ENCODE results near the gene SGSM2.

Gene SGSM2

DNA sequence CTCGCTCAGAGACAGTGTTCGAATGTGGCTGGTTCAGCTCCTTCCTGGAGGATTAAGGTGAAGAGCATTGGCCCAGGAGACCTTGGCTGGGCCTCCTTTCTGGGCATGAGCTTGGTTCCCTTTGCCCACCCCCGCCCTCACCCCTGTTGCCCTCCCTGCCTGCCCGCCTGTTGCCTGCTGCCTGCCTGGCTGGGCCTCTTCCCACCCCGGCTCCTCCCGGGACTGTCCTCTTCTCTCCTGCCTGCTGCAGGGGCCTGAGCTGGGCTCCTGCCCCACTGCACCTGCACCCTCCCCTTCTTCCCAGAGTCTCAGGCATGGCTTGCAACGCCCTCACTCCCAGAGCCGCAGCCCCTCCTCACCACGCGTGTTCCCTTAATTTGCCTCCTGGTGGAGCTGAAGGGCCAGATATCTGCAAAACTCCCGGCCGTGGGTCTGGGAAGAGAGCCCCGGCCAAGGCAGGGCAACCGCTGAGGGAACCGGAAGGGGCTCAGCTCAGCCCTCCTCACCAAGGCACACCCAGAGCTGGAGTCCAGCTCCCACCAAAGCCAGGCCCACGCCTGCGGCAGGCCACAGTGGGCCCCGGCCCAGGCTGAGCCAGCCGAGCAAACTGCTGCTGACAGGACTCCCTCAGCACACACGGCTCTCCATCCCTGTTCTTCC, 32.4 kb downstream of the SGSM2 start:
- FAIRE-seq = no peak

DNA sequence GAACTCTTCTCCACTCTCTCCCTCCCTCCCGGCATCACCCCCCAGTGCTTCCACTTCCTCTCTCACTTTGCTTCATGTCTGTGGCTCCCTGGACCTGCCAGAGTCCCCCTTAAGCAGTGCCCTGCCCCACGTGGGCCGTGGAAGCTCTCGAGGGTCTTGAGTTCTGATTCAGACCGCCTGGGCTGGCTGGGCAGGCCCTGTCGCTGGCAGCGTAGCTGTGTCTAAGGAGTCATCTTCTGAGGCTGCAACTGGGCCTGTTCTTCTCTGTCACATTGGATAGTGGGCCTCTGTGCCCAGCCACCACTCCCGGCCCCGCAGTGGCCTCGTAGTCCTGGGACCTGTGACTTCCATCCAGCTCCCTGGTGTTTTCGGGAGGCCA, 32.9 kb downstream of the SGSM2 start:
- FAIRE-seq = no peak

DNA sequence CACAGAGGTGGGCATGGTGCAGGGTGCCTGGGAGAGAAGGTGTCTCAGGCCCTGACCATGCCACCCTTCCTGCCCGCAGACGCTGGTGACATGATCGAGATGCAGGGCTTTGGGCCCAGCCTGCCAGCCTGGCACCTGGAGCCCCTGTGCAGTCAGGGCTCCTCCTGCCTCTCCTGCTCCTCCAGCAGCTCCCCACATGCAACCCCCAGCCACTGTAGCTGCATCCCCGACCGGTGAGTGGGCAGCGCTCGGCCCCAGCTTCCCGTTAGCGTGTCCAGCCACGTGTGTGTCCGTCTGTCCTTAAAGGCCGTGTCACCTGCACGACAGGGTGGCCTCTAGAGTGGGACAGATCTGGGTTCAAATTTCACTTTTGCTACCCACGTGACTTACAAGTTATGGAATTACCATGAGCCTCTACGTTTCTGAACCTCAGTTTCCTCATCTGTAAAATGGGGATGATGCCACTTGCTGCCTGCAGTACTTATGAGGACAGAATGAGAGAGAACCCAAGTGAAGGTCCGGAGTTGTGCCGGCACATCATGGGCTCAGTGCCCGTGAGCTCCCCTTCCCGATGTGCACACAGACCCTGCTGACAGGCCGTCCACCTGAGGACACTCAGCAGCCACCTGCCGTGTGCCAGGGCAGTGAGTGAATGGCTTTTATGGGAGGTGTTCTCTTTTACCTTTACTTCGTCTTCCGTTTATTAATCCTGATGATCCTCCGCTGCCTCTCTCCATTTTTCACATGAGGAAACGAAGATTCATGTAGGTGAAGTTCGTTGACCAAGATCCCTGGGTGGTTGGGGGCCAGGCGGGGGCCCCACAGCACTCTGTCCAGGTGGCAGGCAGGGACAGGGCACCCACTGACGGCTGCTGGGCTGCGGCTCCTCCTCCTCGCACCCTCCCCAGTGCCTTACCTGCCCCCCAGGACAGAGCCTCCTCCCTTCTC, 34.2 kb downstream of the SGSM2 start:
- no peak for FAIRE-seq

DNA sequence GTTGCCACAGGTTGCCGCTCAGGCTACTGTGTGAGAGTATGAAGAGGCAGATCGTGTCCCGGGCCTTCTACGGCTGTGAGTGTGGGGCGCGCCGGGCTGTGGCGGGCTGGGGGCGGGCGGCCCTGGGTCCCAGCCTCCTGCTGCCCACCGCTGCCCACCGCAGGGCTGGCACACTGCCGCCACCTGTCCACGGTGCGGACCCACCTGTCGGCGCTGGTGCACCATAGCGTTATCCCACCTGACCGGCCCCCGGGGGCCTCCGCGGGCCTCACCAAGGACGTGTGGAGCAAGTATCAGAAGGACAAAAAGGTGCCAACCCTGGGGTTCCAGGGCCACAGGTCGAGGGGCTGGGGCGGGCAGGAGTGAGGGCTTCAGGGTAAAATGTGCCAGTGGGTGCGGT, 34.9 kb downstream of the SGSM2 start:
- no peak for FAIRE-seq

DNA sequence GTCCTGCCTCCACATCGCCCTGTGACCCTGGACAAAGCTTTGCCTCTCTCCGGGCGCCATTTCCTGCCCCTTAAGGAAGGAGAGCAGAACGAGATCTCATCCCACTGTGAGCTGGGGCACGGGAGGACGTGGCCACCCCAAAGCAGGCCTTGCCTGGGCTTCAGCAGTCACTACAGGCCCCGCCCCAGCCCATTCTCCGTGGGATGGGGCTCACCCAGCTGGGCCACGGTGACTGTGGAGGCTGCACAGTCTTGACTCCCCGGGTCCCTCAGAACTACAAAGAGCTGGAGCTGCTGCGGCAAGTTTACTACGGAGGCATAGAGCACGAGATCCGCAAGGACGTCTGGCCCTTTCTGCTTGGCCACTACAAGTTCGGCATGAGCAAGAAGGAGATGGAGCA, 35.4 kb downstream of the SGSM2 start:
- no peak for FAIRE-seq

DNA sequence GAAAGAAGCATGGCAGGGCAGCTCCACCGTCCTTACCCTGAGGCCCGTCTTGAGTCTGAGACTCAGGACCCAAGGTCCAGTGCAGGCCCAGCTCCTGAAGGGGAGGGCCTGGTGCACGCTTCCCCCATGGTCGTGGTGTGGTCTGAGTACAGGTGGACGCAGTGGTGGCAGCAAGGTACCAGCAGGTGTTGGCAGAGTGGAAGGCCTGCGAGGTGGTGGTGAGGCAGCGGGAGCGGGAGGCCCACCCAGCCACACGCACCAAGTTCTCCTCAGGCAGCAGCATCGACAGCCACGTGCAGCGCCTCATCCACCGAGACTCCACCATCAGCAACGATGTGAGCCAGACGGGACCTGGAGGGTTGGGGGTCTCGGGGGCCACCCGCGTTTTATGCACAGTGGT, 35.9 kb downstream of the SGSM2 start:
- FAIRE-seq = no peak

DNA sequence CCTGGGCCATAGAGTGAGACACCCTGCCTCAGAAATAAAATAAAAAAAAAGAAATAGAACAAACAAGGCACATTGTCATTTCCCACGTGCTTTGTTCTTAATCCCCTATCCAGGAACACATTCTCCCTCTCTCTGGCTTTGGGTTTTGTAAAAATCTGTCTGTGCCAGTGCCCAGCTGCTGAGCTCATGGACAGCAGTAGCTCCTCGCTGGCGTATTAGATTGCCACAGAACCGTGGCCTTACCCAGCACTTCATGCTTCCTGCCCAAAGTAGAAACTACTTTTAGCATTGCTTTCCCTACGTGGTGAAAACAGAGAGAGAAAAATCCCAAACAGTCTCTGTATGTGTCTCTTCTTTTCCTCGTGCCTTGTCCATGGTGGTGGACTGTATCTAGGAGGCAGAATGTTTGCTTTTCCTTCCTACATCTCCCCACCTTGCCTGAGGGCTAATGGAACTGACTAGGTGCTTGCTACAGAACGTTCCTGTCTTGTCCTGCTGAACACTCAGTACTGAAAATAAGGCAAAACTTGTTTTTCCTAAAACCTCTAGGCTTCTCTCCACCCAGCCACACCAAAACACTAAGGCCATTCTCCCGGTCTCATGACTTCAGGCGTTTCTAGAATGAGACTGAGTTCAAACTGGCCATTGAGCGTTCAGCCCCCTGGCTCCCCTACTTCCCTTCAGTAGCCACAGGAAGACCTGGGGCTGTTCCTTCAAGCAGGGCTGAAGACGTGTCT, 37.4 kb downstream of the SGSM2 start:
- FAIRE-seq = no peak

DNA sequence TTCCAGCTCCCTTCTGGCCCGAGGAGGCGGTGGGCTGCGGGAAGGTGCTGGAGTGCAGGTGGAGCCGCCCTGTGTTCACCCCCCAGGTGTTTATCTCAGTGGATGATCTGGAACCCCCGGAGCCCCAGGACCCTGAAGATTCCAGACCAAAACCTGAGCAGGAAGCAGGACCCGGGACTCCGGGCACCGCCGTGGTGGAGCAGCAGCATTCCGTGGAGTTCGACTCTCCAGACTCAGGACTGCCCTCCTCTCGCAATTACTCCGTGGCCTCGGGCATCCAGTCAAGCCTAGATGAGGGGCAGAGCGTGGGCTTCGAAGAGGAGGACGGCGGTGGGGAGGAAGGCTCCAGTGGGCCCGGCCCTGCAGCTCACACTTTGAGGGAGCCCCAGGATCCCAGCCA, 38.1 kb downstream of the SGSM2 start:
- FAIRE-seq = no peak

DNA sequence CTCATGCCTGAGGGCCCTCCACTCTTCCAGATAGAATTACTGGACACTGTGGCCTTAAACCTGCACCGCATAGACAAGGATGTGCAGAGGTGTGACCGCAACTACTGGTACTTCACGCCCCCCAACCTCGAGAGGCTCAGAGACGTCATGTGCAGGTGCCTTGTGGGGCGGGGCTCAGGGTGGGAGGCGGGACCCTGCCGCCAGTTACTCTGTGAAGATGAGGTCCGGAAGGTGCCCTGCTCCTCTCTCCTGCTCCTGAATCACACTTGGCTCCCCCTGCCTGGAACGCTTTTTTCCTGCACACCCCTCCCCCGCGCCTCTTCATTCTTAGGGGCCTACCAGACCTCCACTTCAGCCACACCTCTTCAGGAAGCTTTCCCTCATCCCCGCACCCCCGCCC, 38.8 kb downstream of the SGSM2 start:
- FAIRE-seq = no peak

DNA sequence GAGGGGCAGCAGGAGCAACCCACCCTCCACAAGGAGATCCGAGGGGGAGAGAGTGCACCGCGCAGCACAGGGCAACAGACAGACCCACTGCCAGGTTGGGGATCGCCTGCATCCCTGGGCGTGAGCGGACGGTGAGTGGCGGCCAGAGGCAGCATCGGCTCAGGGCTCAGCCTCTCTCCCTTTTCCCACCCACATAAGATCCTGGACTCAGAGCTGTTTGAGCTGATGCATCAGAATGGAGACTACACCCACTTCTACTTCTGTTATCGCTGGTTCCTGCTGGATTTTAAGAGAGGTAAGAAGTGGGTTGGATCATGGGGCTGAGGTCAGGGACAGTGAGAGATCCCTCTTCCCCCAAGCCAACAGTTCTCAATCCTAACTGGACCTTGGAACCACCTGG, 40.4 kb downstream of the SGSM2 start:
- FAIRE-seq = no peak

DNA sequence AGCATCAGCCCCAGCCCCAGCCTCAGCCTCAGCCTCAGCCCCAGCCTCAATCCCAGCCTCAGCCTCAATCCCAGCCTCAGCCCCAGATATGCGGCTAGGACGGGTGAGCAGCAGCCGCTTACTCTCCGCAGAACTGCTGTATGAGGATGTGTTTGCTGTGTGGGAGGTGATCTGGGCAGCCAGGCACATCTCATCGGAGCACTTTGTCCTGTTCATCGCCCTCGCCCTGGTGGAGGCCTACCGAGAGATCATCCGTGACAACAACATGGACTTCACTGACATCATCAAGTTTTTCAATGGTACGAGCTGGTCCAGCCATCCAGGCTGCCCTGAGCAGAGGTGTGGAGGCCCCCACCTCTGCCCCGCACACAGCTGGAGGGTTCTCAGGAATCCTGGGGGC, 41.6 kb downstream of the SGSM2 start:
- no peak for FAIRE-seq

DNA sequence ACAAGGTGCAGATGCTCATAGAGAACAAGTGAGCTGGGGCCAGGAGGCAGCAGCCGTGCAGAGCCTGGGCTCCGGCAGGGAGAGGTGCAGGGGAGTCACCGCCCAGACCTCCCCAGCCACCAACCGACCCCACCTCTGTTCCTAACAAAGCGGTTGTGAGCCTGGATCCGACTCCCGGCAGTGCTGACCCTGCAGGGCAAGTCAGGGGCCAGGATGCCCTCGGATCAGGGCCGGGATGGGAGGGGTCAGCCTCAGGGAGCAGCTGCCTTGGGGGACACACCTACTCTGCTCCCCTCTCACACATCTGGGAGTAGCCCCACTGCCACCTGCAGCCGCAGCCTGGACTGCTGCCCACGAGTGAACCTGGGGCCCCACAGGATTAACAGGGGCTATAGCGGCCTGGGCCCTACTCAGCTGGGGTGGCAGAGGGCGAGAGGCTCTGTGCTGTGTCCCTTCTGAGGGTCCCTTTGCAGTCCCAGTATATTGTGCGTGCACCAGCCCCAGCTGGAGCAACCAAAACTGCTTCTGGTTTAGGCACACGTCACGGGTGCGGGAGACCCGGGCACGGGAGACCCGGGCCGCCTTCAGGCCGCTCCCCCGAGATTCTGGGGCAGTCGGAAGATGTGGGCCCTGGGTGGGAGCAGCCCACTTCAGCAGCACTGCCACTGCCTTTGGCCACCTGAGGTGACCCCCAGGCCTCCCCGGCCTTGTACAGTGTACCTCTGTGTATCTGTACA, 42.4 kb downstream of the SGSM2 start:
- FAIRE-seq = no peak

DNA sequence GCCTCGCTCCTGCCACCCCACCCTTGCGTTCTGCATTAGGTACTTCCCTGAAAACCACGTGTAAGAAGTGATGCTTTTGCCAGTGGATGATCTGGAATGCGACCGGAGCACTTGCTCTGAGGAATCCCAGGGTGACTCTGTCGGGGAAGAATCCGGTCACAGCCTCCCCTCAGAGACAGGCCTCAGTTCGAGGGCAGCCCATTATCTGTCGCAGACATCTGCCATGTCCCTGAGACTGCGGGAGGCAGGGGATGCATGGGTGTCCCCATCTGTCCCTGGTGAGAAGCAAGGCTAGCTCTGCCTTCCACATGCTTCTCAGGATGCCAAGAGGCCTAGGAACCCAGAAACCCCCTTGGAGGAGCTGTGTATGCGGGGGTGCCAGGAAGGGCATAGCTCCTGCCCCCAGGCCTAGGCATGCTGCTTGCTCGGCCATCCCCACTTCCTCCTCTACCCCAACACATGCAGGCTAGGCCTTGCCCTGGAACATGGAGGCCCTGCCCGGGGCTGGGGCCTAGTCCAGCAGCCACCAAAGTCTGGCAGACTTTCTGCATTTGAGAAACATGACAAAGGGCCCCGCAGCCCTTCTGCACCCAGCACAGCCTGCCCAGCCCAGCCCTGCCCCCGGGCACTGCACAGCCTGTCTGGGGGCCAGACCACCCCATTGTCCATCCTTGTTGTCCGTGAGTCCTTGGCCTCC, 43.1 kb downstream of the SGSM2 start:
- FAIRE-seq = no peak

DNA sequence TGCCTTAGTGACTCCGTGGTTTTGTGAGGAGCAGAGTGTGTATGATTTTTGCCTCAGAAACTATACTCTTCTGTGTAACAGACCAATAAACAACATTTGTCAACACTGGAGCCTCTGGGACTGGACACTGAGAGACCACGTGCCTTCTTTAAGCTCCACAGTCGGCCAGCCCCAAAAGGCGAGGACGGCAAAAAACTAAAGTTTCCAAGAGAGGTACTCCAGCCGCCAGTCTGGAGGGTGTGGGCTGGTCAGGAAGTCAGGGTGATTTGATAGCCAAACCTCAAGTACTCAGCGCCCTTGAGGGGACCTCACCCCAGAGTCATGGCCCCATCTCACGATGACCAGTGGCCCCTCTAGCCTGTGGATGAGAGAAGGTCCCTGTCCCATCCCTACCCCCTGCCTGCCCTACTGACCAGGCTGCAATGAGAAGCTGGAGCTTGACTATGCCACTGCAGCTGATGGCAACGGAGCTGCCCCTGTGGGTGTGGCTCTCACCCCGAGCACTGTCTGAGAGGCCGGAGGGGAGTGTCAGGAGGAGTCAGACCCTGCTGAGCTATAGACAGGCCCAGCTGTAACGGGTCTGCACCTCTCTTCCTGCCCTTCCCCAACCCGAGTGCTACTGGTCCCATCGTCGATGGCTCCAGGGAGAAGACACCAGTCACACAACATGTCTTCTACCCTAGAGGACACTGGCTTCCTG, 43.8 kb downstream of the SGSM2 start:
- FAIRE-seq = no peak

DNA sequence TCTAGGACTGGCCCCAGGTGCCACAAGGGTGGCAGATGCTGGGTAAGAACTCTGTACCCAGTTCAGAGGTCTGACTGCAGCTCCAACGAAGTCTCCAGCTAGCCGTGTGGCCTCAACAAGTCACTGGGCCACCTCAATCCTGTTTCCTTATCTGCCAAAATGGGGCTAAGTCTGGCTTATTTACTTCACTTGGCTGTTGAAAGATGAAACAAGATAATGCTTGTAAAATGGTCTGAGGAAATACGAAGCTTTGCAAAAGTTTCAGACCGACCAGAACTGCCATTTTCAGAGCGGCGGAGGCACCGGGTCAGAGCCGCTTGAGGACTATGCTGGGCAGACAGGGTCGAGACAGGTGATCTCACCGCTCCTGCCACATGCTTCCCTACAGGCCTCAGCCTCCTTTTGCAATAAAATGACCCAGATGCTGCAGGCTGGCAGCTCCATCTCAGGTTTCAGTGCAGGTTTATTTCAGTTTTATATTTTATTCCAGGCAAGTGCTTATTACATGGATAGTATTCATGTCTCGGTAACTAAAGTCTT, 46.4 kb downstream of the SGSM2 start:
- no peak for FAIRE-seq

DNA sequence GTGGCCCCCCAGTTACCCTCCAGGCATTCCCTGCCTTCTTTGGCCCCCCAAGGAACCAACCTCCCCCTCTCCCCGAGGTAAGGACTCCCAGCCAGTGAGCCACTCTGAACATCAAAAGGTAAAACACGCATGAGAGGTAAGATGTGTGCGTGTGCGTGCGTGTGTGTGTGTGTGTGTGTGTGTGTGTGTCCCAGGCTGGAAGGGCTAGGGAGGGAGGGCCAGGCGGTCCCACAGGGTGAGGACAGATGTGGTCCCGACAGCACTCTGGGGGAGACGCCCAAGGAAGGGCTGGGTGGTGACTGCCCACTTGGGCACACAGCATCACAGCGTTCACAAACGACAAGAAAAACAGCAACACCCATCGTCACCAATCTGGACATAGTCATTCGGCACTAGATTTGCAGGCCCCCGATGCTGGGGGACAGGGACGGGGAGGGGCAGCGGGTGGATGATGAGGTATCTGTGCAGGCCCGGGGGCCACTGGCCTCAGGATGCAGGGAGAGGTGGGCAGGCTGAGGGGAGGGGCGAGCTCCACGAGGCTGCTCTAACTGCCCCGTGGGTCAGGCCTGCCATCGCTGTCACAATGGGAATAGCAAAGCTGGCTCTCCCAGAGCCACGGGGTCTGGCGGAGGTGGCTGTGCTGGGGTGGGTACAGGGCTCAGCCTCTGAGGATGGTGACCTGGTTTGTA, 47.3 kb downstream of the SGSM2 start:
- no peak for FAIRE-seq

DNA sequence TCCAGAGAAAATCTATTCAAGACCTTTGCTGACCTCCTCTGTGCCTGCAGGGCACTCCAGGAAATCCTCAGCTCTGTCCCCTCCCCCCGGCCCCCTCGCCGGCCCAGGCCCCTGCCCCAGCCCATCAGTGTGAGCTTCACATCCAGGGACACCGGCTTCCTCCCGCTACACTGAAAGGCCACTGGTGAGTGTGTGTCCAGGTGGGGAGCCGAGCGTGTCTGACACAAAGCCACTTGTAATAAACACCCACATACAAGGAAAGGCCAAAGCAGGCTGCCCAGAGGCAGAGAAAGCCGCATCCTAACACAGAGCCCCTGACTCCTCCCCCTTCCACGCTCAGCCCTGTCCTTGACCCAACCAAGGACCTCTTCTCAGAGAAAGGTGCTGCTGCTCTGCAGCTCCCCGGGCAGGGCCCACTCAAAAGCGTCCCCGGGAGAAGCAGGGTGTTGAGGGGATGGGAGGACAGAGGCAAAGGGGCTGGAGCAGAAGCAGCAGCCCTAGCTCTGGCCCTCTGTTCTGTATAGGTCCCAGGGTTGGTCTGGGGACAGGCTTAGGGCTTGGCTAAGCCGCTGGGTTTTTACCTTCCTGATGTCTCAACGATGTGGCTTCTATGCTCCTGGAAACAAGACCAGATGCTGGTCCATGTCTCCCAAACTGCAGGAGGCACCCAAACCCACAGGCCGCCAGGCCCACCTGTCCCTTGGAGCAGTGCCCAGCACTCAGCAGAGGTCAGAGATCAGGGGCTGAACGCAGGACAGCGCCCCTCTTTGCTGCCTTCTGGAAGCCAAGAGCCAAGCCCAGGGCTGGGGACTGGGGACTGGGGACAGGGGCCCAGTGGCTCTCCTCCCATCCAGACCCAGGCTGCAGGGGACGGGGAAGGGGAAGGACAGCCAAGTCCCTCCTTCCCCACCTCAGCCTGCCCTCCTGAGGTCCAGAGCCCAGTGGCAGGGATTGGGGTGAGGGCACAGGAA, 48.2 kb downstream of the SGSM2 start:
- FAIRE-seq = no peak

DNA sequence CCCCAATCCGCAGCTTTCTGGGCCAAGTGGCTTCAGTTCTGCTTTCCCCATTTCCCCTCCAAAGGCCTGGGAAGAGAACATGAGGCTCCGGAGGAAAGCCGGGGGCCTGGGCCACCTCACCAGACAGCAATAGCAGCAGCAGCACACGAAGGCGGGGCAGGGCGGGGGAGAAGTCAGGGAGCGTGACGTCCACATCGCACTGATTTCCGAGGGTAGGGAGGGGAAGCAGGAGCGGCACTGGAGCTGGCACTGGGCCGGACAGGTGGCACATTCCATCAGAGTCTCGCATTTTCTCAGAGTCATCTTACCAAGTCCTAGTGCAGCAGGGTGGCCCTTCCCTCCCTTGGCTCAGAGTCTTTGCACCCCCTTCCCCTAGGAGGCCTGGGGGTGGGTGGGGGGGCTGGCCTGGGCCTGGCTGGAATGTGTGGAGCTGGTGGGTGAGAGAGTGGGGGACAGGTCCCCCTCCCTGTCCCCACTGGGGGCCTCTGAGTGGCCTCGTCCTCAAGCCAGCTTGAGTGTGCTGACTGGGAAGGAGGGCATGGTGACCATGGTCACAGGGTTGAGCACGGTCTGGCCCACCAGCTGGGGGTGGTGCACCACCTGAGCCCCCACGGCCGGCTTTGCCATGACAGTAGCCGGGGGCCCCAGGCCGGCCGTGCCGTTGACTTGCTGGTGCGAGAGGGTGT, 49.2 kb downstream of the SGSM2 start:
- FAIRE-seq = no peak

Data from colon (tissue), 2 donors.